Stimulated activated naive CD8-positive, alpha-beta T cell treated with anti-CD3 and anti-CD28 coated beads, Interleukin-15, amount 100 ng/mL, for 72 hours (primary cell): ENCODE data around the gene LGALS7.

Source experiments
- ATAC-seq: fragments of 150-1000 bp; cut with Tn5 transposase; 2 replicates; pipeline ENCODE4 v1.10.0; 2021; ENCODE audit warnings: mild to moderate bottlenecking, moderate library complexity
- DNase-seq, 2 donors: peaks; one replicate each; pipeline ENCODE4 v3.0.0; 2021 to 2022
- H3K27ac Mint-ChIP-seq, 2 donors: one replicate each; pipeline ENCODE4 v1.8.0; 2022; ENCODE audit warnings: mild to moderate bottlenecking in 2 of 2, mixed read lengths in 2 of 2, moderate library complexity in 2 of 2
- H3K27me3 Mint-ChIP-seq: one replicate; pipeline ENCODE4 v1.8.0; 2022; ENCODE audit warnings: mixed read lengths
- H3K4me1 Mint-ChIP-seq: one replicate; pipeline ENCODE4 v1.8.0; 2022; ENCODE audit warnings: mild to moderate bottlenecking, mixed read lengths
- H3K4me3 Mint-ChIP-seq, 2 donors: one replicate each; pipeline ENCODE4 v1.8.0; 2022; ENCODE audit warnings: mild to moderate bottlenecking in 2 of 2, mixed read lengths in 2 of 2, moderate library complexity in 1 of 2
- H3K9me3 Mint-ChIP-seq, 2 donors: one replicate each; pipeline ENCODE4 v1.8.0; 2022; ENCODE audit warnings: mixed read lengths in 2 of 2

Gene LGALS7

DNA sequence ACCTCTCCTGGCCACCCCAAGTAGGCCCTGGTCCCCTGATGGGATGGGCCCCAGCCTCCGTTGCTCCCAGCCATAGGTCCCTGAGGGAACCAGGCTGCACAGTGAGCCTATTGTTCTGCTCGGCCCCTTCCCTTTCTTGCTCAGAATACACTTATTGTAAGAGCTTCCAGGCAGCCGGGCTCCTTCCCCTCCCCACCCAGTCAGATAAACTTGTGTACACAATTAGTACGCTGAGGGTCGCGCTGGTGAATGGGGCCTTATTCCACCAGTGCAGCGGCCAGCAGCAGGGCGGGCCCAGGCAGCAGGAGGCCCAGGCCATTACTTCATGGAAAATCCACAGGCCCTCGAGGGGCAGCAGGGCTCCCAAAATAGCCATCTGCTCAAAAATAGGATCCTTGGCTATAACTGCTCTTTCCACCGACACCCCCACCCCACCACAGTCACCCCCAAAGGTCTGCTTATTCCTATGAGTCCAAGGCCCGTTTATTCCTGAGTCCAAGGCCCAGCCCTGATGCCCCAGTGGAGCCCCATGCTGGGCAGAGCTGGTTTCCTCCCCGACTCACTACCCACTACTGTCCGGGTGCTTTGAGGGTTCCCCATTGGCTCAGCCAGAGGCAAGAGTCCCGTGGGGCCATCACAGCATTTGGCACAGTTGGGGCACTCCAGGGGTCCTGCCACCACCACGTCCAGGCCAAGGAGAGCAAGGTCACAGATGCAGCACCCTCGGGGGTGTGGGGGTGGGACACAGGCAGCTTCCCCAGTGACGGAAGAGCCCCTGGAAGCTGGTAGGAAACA is 51.1 kb downstream of the LGALS7 start:
- no peaks in the 10 kb centered on the region for H3K9me3 Mint-ChIP-seq
- no peak overlapping the region for H3K27ac Mint-ChIP-seq
- no peak for ATAC-seq
- H3K4me1 Mint-ChIP-seq: peaks cover 14% of the 10 kb centered on the region
- no peak for DNase-seq
- H3K4me3 Mint-ChIP-seq: no peak overlapping the region
- no peaks in the 10 kb centered on the region for H3K27me3 Mint-ChIP-seq

DNA sequence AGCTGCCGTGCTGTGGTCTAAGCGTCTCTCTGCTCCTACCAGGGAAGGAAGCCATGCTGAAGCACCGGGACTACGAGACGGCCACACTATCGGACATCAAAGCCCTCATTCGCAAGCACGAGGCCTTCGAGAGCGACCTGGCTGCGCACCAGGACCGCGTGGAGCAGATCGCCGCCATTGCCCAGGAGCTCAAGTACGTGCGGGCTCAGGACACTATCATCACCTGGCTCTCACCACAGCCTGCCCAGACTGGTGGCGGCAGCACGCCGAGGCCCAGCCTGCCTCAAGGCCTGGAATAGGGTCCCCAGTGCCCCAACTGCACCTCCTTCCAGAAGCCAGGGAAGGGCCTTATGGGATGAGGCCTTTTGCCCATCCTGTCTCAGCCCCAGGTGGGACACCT is 51.8 kb downstream of the LGALS7 start:
- DNase-seq (no peak), ATAC-seq (no peak)
- peak overlapping the region in 1 of 2 donors; percentile 67 for H3K27ac Mint-ChIP-seq
- H3K9me3 Mint-ChIP-seq: no peaks in the 10 kb centered on the region
- peaks cover 8% of the 10 kb centered on the region for H3K4me1 Mint-ChIP-seq
- no peaks in the 10 kb centered on the region for H3K27me3 Mint-ChIP-seq
- H3K4me3 Mint-ChIP-seq: no peak overlapping the region
